NCI-H2081 treated with DMSO at 0.1 percent for 48 hours (cell line): ENCODE results near the gene FNDC3B.

ENCODE experiments used
- DNase-seq: peaks from one replicate; lab custom pipeline; 2025; lab: John Stamatoyannopoulos, UW

FNDC3B gene

DNA sequence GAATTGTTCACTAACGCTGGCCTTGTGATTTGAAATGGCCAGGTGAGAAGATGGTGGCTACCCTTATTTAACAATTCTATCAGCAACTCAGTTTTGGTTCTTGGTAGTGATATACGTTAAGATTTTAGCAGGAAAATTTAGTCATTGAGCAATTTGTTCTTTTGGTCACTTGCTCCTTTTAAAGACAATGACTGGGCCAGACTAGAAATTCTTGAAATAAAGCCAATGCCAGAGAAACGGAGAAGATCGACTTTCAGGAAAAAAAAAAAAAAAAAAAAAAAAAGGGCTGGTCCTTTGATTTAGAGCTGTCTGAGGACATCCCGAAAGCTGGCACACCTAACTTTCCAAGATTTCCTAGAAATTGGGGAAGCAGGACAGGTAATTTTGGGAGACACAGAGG is 178.5 kb downstream of the FNDC3B start:
- no peak for DNase-seq

DNA sequence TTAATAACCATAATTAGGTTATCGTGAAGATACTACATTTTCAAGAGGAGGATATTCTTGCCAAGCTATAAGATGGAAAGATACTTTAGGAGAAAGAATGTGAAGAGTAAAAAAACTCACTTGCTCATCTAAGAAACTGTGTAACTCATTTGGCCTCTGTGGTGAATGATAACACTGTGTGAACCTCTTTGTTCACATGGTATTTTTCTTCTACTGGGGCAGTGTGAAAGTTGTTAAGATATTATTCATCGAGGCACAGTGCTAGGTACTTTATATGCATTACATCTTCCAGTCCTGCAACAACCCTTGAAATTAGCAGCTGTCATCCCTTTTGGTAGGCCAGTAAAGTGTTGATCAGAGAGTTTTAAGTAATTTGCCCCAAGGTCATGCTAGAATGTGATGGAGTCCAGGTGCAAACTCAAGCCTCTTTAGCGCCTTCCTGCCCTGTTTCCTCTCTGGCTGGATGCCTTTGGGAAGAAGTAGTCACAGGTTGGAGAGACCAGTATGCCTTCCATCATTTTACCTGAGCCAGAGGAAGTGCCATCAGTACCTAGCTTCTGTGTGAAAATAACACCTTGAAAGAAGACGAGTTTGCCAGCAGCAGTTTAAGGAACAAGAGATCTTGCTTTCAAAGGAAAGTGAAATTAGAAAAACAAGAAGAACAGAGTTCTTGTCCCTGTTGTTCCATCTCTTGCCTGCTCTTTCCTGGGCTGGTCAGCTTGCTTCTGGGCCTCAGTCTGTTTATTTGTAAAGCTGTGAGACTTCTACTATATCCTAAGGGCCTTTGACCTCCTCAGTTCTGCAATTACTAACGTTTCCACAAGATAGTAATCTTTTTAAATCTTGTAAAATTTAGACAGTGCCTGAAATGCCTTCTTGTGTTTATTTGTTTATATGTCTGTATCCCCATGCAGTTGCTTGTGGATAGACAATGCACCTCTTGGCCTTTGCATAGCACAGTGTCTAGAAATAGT is 179.3 kb downstream of the FNDC3B start:
- no peak for DNase-seq

- DNase-seq = no peak
These were observed 180.4 kb downstream of the FNDC3B start for GRCh38 chr3:172219750-172220149.

DNA sequence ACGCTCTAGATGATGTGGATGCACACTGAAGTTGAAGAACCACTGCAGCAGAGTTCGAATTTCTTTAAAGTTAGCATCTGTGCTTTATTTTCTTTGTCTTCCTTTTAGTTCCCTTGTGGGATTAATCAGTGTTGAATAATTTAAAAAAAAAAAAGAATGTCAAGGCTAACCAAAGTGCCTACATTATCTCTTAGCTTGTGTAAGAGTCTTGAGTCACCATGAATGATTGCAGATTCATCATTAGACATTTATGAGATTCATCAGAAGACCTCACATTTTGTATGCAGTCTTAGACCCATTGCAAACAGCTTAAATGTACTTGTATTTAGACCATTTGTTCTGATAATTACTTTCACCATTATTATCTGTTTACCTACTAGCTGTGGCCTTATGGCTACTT is 182.2 kb downstream of the FNDC3B start:
- no peak for DNase-seq

- no peak for DNase-seq
These were observed 183.2 kb downstream of the FNDC3B start for GRCh38 chr3:172222478-172223071.

- DNase-seq = no peak
These were observed 184.5 kb downstream of the FNDC3B start for GRCh38 chr3:172223870-172224269.

- no peak for DNase-seq
These were observed 185.3 kb downstream of the FNDC3B start for GRCh38 chr3:172224560-172225214.

- DNase-seq = no peak
These were observed 185.9 kb downstream of the FNDC3B start for GRCh38 chr3:172225215-172225707.

- no peak for DNase-seq
These were observed 187.5 kb downstream of the FNDC3B start for GRCh38 chr3:172226831-172227230.

GRCh38 chr3:172227340-172228035 is 188.1 kb downstream of the FNDC3B start:
- DNase-seq = no peak

DNA sequence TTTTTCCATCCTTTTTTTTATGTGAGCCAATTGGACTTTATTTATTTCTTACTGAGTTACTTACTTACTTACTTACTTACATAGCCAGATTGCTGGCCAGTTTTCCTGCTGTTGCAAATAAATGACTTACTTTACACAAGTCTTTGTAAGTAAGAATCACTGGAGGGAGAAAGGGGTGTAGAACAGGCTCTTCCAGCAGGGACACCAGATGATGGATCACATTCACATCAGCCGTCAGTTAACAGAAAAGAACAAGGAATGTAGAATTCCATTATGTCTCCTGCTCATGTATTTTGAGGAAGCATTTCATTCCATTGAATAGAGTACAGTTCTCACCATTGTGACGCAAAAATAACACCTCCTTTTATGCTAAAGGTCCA is 188.6 kb downstream of the FNDC3B start:
- no peak for DNase-seq

GRCh38 chr3:172229462-172229861 is 190.1 kb downstream of the FNDC3B start:
- no peak for DNase-seq

GRCh38 chr3:172231318-172231901 is 192.0 kb downstream of the FNDC3B start:
- DNase-seq = no peak

GRCh38 chr3:172232579-172233212 is 193.3 kb downstream of the FNDC3B start:
- no peak for DNase-seq

DNA sequence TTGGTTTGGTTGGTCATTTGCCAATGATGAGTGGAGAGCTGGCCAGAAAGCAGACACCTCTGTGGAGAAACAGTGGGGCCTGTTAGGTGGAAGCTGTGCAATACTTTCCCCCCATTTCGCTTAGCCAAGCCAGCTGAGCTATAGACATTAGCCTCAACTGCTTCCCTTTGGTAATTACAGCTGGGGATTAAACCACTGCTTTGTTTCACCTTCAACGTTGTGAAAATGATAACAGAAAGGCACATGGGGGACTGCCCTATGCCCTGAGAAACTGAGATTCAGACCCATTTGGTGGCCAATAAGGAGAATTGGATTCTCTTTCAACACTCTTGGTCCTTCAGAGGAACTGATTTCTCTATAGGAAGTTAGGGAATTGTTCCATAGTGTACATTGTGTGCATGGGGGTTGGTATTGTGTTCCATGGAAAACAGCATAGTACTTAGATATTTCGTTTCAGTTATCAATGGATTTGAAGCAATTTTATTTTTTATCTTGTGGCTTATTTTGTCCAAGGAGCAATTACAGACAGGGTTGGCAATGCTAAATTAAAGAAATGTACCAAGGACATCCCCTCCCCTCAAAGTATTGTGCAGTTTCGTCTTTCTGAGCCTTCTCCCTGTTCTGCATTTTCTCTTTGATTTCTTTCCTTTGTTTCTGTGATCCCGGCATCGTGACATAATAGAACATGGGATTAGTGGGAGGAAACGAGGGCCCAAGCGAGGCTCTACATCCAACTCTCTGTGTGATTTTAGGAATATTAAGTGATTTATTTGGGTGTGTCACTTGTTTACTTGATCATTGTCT is 194.3 kb downstream of the FNDC3B start:
- DNase-seq = no peak

DNA sequence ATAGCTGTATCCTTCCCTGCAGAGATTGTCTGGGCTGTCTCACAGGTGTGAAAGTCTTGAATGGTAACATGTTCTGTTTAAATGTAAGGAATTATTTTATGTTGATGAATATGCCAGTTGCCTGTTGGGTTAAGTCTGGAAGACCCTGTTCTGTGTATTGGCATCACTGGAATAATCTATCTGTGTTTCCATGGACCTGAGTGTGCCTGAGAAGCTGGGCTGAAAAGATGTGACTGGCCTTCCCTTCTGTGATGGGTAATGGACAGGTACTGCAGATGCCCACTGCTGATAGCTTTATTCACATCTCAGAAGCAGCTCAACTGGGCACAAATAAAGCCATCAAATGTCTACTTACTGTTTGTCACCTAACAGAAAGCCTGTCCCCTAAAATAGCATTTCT is 196.3 kb downstream of the FNDC3B start:
- DNase-seq = no peak

GRCh38 chr3:172236771-172237742 is 197.7 kb downstream of the FNDC3B start:
- DNase-seq = no peak

GRCh38 chr3:172238188-172238587 is 198.8 kb downstream of the FNDC3B start:
- no peak for DNase-seq

GRCh38 chr3:172239218-172239790 is 199.9 kb downstream of the FNDC3B start:
- no peak for DNase-seq
